ENCODE results near the gene RTN4. TPM values are rescaled to one million over a fixed set of nuclear protein-coding genes. Genes with fewer than 3 reads are reported as not detected.

RTN4 gene
- total RNA-seq, 2 donors from 2014 or later, result 112 to 215 TPM

GRCh38 chr2:54927751-54928615, 122.3 kb downstream of the RTN4 start:
- 90 to 92% methylated on average over 16 of the region's 16 CpGs for WGBS, 2 donors
- ATAC-seq (no peak), DNase-seq (no peak)
- Histone ChIP-seq H3K27ac (no peak overlapping the region), H3K27me3 (no peaks in the 10 kb centered on the region), H3K36me3 (replicated peaks in 1 of 2; ENCODE audit: insufficient read depth in 1 of 2, low read depth in 2 of 2) (no peaks in the 10 kb centered on the region), H3K4me1 (no peaks in the 10 kb centered on the region), H3K4me3 (no peak overlapping the region), H3K9me3 (no peaks in the 10 kb centered on the region)
- TF ChIP-seq CTCF (IDR thresholded peaks at IDR 0.05), result no peak
- TF ChIP-seq POLR2A (IDR thresholded peaks at IDR 0.05), result no peak
- intact Hi-C loops (cut with DNase I), result no loop called here

GRCh38 chr2:54927085-54927750, 123.0 kb downstream of the RTN4 start:
- DNase-seq, result no peak
- no peak overlapping the region for H3K27ac ChIP-seq
- no peaks in the 10 kb centered on the region for H3K36me3 ChIP-seq (replicated peaks in 1 of 2; ENCODE audit: insufficient read depth in 1 of 2, low read depth in 2 of 2)
- H3K27me3 ChIP-seq, result no peaks in the 10 kb centered on the region
- H3K9me3 ChIP-seq, result no peaks in the 10 kb centered on the region
- WGBS, 2 donors, result 90 to 92% methylated on average over 8 of the region's 8 CpGs
- no peaks in the 10 kb centered on the region for H3K4me1 ChIP-seq
- no peak overlapping the region for H3K4me3 ChIP-seq
- no peak for ATAC-seq
- TF ChIP-seq CTCF (IDR thresholded peaks at IDR 0.05) (no peak), POLR2A (IDR thresholded peaks at IDR 0.05) (no peak)
- intact Hi-C loops (cut with DNase I), result no loop called here

GRCh38 chr2:54925022-54925421, 125.2 kb downstream of the RTN4 start:
- WGBS, 2 donors, result 99 to 100% methylated on average over 4 of the region's 4 CpGs
- Histone ChIP-seq H3K4me1 (no peaks in the 10 kb centered on the region), H3K27me3 (no peaks in the 10 kb centered on the region), H3K27ac (no peak overlapping the region), H3K9me3 (no peaks in the 10 kb centered on the region), H3K36me3 (replicated peaks in 1 of 2; ENCODE audit: insufficient read depth in 1 of 2, low read depth in 2 of 2) (no peaks in the 10 kb centered on the region), H3K4me3 (no peak overlapping the region)
- DNase-seq (no peak), ATAC-seq (no peak)
- no peak for TF ChIP-seq CTCF (IDR thresholded peaks at IDR 0.05)
- intact Hi-C loops (cut with DNase I), result no loop called here

GRCh38 chr2:54924121-54924520, 126.1 kb downstream of the RTN4 start:
- Histone ChIP-seq H3K36me3 (replicated peaks in 1 of 2; ENCODE audit: insufficient read depth in 1 of 2, low read depth in 2 of 2) (no peaks in the 10 kb centered on the region), H3K4me1 (no peaks in the 10 kb centered on the region), H3K27ac (no peak overlapping the region), H3K4me3 (no peak overlapping the region), H3K9me3 (no peaks in the 10 kb centered on the region), H3K27me3 (no peaks in the 10 kb centered on the region)
- intact Hi-C loops (cut with DNase I), result no loop called here
- WGBS, 2 donors, result 96 to 97% methylated on average over 1 of the region's 1 CpG
- ATAC-seq, result no peak
- no peak for DNase-seq
- TF ChIP-seq CTCF (IDR thresholded peaks at IDR 0.05) (no peak), POLR2A (IDR thresholded peaks at IDR 0.05) (no peak)

Small RNA genes lying within 50 kb of the gene (small RNA-seq; reads per million reads assigned to genes)
- gene RNU6-433P, result not detected

Other genes with a start within 250 kb of the RTN4 start
- gene CLHC1, start 181.8 kb upstream of the RTN4 start, total RNA-seq, result 10 to 100 TPM in 1 of 2 donors, 1 to 10 TPM in 1; 3.3 to 19.7 TPM
- gene RPS27A, start 182.2 kb upstream of the RTN4 start, total RNA-seq, result 100 to 1,000 TPM; 489 to 703 TPM
- gene MTIF2, start 218.8 kb upstream of the RTN4 start, total RNA-seq, result 10 to 100 TPM; 14.5 to 17.9 TPM

Data from body of pancreas (tissue), 4 donors.